ENCODE measurements around the gene C4orf50. TPM values are rescaled to one million over a fixed set of nuclear protein-coding genes. Genes with fewer than 3 reads are reported as not detected.

The C4orf50 gene
- total and polyA plus RNA-seq, 10 of the 15 experiments (the other 5 are each of a cell fraction or from before 2014, with no cell fraction given) = 0.04 to 0.09 (median 0.05) TPM; not detected in 3

DNA sequence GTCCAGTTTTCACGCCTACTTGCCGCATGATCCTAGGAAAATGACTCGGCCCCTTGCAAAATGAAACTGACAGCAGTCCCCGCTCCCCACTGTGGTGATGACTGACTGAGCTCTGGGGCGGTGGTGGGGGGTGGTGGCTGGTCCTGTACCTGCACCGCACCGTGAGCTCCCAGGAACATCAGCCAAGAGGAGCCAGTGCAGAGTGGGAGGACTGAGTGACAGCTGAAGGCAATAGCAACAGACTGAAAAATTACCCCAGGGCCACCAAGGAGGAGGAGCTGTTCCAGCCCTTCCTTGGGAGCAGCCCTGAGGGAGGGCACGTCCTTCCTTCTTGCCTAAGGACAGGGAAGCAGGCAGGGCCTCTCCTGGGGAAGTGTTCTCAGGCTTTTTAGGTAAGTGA lies 2.4 kb upstream of the C4orf50 start:
- in situ Hi-C loops (cut with MboI) (no loop called here), intact Hi-C loops (cut with micrococcal nuclease; ENCODE audit: unreplicated experiment) (no loop called here)
- 58% methylated on average over 8 of the region's 8 CpGs for WGBS (ENCODE audit: insufficient coverage, insufficient replicate concordance, low lambda C conversion rate, missing lambda C conversion rate)
- no peaks in the 10 kb centered on the region for H3K36me3 ChIP-seq (ENCODE audit: control insufficient read depth in 2 of 2, insufficient read depth in 2 of 2, low read length in 1 of 2)
- no TSS peak for BruUV-seq (replicated peaks)
- no peak for TF ChIP-seq RUNX3 (IDR thresholded peaks at IDR 0.05; ENCODE audit: low read length)
- TF ChIP-seq EP300 (IDR thresholded peaks at IDR 0.05; ENCODE audit: borderline replicate concordance in 1 of 2, control insufficient read depth in 1 of 2, low read depth in 2 of 2, low read length in 2 of 2) = no peak
- TF ChIP-seq TCF3 (IDR thresholded peaks at IDR 0.05; ENCODE audit: borderline replicate concordance, insufficient read depth, low read depth, low read length) = no peak
- no peak for TF ChIP-seq POLR2A (IDR thresholded peaks at IDR 0.05; ENCODE audit: low read depth, low read length)
- TF ChIP-seq NR2C1 (IDR thresholded peaks at IDR 0.05) = no peak
- no peak for TF ChIP-seq STAT1 (conservative IDR thresholded peaks at IDR 0.05)
- TF ChIP-seq ATF7 (IDR thresholded peaks at IDR 0.05; ENCODE audit: low read depth) = no peak
- TF ChIP-seq, protein P1, sequence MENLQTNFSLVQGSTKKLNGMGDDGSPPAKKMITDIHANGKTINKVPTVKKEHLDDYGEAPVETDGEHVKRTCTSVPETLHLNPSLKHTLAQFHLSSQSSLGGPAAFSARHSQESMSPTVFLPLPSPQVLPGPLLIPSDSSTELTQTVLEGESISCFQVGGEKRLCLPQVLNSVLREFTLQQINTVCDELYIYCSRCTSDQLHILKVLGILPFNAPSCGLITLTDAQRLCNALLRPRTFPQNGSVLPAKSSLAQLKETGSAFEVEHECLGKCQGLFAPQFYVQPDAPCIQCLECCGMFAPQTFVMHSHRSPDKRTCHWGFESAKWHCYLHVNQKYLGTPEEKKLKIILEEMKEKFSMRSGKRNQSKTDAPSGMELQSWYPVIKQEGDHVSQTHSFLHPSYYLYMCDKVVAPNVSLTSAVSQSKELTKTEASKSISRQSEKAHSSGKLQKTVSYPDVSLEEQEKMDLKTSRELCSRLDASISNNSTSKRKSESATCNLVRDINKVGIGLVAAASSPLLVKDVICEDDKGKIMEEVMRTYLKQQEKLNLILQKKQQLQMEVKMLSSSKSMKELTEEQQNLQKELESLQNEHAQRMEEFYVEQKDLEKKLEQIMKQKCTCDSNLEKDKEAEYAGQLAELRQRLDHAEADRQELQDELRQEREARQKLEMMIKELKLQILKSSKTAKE (IDR thresholded peaks at IDR 0.05; ENCODE audit: low read depth, poor library complexity, severe bottlenecking) = no peak
- no peak for TF ChIP-seq ZZZ3 (IDR thresholded peaks at IDR 0.05; ENCODE audit: control insufficient read depth, insufficient read length, low read depth)
- TF ChIP-seq, protein P2, sequence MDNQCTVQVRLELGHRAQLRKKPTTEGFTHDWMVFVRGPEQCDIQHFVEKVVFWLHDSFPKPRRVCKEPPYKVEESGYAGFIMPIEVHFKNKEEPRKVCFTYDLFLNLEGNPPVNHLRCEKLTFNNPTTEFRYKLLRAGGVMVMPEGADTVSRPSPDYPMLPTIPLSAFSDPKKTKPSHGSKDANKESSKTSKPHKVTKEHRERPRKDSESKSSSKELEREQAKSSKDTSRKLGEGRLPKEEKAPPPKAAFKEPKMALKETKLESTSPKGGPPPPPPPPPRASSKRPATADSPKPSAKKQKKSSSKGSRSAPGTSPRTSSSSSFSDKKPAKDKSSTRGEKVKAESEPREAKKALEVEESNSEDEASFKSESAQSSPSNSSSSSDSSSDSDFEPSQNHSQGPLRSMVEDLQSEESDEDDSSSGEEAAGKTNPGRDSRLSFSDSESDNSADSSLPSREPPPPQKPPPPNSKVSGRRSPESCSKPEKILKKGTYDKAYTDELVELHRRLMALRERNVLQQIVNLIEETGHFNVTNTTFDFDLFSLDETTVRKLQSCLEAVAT (IDR thresholded peaks at IDR 0.05) = no peak
- TF ChIP-seq RBBP5 (conservative IDR thresholded peaks at IDR 0.05) = no peak
- no peak for TF ChIP-seq ZNF24 (IDR thresholded peaks at IDR 0.05)
- no peak for TF ChIP-seq SREBF1 (IDR thresholded peaks at IDR 0.05; ENCODE audit: low read length)
- TF ChIP-seq ESRRA (IDR thresholded peaks at IDR 0.05; ENCODE audit: low read length) = no peak
- TF ChIP-seq BACH1 (IDR thresholded peaks at IDR 0.05; ENCODE audit: borderline replicate concordance) = no peak
- no peak for TF ChIP-seq GATAD2B (conservative IDR thresholded peaks at IDR 0.05; ENCODE audit: low read depth)
- no peak for TF ChIP-seq DPF2 (IDR thresholded peaks at IDR 0.05)
- TF ChIP-seq, protein P3, sequence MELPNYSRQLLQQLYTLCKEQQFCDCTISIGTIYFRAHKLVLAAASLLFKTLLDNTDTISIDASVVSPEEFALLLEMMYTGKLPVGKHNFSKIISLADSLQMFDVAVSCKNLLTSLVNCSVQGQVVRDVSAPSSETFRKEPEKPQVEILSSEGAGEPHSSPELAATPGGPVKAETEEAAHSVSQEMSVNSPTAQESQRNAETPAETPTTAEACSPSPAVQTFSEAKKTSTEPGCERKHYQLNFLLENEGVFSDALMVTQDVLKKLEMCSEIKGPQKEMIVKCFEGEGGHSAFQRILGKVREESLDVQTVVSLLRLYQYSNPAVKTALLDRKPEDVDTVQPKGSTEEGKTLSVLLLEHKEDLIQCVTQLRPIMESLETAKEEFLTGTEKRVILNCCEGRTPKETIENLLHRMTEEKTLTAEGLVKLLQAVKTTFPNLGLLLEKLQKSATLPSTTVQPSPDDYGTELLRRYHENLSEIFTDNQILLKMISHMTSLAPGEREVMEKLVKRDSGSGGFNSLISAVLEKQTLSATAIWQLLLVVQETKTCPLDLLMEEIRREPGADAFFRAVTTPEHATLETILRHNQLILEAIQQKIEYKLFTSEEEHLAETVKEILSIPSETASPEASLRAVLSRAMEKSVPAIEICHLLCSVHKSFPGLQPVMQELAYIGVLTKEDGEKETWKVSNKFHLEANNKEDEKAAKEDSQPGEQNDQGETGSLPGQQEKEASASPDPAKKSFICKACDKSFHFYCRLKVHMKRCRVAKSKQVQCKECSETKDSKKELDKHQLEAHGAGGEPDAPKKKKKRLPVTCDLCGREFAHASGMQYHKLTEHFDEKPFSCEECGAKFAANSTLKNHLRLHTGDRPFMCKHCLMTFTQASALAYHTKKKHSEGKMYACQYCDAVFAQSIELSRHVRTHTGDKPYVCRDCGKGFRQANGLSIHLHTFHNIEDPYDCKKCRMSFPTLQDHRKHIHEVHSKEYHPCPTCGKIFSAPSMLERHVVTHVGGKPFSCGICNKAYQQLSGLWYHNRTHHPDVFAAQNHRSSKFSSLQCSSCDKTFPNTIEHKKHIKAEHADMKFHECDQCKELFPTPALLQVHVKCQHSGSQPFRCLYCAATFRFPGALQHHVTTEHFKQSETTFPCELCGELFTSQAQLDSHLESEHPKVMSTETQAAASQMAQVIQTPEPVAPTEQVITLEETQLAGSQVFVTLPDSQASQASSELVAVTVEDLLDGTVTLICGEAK (IDR thresholded peaks at IDR 0.05; ENCODE audit: borderline replicate concordance) = no peak
- TF ChIP-seq CHD2 (IDR thresholded peaks at IDR 0.05; ENCODE audit: borderline replicate concordance, low read depth, low read length) = no peak
- no peak overlapping the region for H3K4me2 ChIP-seq (ENCODE audit: control insufficient read depth, insufficient read depth)
- H2AFZ ChIP-seq (ENCODE audit: control insufficient read depth, low read depth, low read length) = no peak overlapping the region
- H3K27ac ChIP-seq (ENCODE audit: control insufficient read depth, insufficient read depth) = no peak overlapping the region
- ChIA-PET CTCF (interaction anchor here (0.8 to 3.2 kb wide), 7 partner anchors 10 to 403 kb away, joined by 3 to 19 read pairs (median 5); no protein-coding TSS in a partner anchor), SMC1A (ENCODE audit: uncharacterized antibody, unreplicated experiment) (interaction anchor here (1.5 kb wide), 1 partner anchor 23 kb away, joined by 3 read pairs; no protein-coding TSS in a partner anchor), RAD21 (ENCODE audit: unreplicated experiment) (no interaction called here), POLR2A (no interaction called here)
- H4K20me1 ChIP-seq (ENCODE audit: control insufficient read depth, insufficient read depth) = no peaks in the 10 kb centered on the region
- H3K4me1 ChIP-seq (ENCODE audit: control insufficient read depth, insufficient read depth, low read length) = no peaks in the 10 kb centered on the region
- H3K79me2 ChIP-seq (ENCODE audit: control insufficient read depth, insufficient read depth, low read length) = no peaks in the 10 kb centered on the region
- ATAC-seq (no peak), FAIRE-seq (no peak), DNase-seq (ENCODE audit: low read depth, low spot score) (no peak)
- H3K9me3 ChIP-seq (replicated peaks; ENCODE audit: control insufficient read depth, insufficient read depth, low read length) = no peaks in the 10 kb centered on the region
- H3K27me3 ChIP-seq (replicated peaks in 1 of 2; ENCODE audit: control insufficient read depth in 2 of 2, insufficient read depth in 2 of 2, low read length in 1 of 2) = no peaks in the 10 kb centered on the region; a peak in 1 of 4 replicates
- H3K4me3 ChIP-seq = no peak overlapping the region
- H3K9ac ChIP-seq (ENCODE audit: control insufficient read depth, insufficient read depth, low read length) = no peak overlapping the region

Data from GM12878 (cell line).